OCI-M2 (cell line): Measurements from ENCODE around the gene ZCCHC3.
A peak's percentile ranks its signal among the peaks of the same experiment; 100 is the strongest.

ENCODE experiments used
- DNase-seq: peaks from one replicate; lab custom pipeline; 2025; ENCODE audit not compliant: unreplicated experiment; lab: John Stamatoyannopoulos, UW

Gene ZCCHC3

GRCh38 chr20:278607-279571 is 18.5 kb upstream of the ZCCHC3 start:
- DNase-seq = no peak

DNA sequence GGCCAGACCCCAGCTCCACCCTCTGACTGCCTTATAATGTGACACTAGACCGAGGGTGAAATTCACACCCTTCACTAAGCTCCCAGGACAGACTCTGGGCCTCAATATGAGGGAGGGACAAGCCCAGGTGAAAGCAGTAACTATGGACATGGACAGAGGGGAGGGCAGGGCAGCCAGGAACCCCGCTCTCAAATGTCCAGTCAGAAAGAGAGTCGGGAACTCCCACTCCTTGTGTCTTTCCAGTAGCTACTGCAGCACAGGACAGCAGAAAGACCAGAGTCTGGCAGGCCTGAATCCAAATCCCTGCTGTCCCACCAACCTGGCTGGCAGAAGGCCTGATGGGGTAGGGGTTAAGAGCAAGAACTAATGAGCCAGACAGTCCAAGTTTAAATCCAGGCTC is 13.2 kb upstream of the ZCCHC3 start:
- no peak for DNase-seq

DNA sequence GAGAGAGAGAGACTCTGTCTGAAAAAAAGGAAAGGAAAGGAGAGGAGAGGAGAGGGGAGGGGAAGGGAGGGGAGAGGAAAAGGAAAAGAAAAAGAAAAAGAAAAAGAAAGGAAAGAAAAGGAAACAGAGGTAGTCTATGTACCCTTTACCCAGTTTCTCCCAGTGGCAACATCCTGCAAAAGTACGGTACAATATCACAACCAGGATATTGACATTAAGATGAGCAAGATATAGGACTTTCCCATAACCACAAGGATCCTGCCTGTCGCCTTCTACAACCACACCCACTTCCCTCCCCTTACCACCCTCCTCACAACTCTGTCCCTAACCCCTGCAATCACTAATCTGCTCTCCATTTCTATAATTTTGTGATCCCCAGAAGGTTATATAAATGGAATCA is 10.9 kb upstream of the ZCCHC3 start:
- DNase-seq = no peak

DNA sequence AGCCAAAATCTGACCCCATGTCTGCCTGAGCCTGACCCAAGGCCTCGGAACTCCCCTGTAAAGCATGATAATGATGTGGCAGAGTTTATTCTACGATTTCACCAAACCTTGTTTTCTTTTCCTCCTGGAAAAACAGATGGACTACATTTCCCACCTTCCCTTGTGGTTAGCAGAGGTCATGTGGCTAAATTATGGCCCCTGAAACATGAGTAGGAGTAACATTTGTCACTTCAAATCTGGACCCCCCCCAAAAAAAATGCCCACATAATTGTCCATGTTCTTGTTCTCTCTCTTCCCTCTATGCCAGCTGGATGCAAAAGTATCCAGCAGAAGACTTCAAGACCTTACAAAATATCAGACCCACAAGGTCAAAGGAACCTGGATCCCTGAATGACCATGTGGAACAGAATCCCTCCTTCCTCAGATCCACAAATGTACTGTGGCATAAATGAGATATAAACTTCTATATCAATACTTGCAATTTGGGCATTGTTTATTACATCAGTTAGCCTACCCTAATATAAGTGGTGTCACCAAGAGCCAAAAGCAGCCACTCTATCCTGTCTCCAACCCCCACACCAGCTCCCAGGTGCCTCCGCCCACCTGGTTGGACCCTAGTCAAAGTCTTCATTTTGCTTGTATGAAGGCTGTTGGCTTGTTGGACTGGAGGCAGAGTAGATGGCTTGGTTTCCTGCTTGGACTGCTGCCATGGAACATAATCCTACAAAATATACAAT is 8.2 kb upstream of the ZCCHC3 start:
- DNase-seq = no peak

GRCh38 chr20:289693-290083 is 7.7 kb upstream of the ZCCHC3 start:
- DNase-seq = no peak

- peak; percentile 82 for DNase-seq
These were observed 7.1 kb upstream of the ZCCHC3 start, which contains the start of gene C20orf96 for GRCh38 chr20:290084-290831. Gene C20orf96, minus strand, starts transcription at chr20:290750. Its CDS starts 140 bp downstream, at chr20:290610.

- DNase-seq = no peak
These were observed 2.8 kb upstream of the ZCCHC3 start for GRCh38 chr20:294602-295001.

- DNase-seq = no peak
These were observed 1.6 kb upstream of the ZCCHC3 start for GRCh38 chr20:295804-296203.

DNA sequence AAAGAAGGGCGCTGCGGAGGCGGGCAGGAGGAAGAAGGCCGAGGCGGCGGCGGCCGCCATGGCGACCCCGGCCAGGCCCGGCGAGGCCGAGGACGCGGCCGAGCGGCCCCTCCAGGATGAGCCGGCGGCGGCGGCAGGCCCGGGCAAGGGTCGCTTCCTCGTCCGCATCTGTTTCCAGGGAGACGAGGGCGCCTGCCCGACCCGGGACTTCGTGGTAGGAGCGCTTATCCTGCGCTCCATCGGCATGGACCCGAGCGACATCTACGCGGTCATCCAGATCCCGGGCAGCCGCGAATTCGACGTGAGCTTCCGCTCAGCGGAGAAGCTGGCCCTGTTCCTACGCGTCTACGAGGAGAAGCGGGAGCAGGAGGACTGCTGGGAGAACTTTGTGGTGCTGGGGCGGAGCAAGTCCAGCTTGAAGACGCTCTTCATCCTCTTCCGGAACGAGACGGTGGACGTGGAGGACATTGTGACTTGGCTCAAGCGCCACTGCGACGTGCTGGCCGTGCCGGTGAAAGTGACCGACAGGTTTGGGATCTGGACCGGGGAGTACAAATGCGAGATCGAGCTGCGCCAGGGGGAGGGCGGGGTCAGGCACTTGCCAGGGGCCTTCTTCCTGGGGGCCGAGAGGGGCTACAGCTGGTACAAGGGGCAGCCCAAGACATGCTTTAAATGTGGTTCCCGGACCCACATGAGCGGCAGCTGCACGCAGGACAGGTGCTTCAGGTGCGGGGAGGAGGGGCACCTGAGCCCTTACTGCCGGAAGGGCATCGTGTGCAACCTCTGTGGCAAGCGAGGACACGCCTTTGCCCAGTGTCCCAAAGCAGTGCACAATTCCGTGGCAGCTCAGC is 780 bp downstream of the ZCCHC3 start:
- no peak for DNase-seq

DNA sequence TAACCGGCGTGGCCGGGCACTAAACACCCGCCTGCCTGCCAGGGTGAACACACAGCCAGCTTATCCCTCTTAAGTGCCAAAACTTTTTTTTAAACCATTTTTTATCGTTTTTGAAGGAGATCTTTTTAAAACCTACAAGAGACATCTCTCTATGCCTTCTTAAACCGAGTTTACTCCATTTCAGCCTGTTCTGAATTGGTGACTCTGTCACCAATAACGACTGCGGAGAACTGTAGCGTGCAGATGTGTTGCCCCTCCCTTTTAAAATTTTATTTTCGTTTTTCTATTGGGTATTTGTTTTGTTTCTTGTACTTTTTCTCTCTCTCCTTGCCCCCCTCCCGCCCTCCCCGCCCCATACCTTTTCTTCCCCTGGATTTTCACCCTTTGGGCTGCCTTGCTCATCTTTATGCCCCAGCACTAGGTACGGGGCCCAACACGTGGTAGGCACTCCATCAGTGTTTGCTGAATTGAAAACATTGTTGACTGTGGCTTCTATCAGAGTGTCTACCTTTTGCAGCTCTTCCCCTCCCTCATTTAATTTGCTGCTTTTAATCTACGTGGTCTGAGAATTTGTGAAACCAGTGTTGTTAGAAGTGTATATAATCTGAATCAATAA is 1.5 kb downstream of the ZCCHC3 start:
- no peak for DNase-seq

- DNase-seq = no peak
These were observed 3.1 kb downstream of the ZCCHC3 start for GRCh38 chr20:300345-300990.

DNA sequence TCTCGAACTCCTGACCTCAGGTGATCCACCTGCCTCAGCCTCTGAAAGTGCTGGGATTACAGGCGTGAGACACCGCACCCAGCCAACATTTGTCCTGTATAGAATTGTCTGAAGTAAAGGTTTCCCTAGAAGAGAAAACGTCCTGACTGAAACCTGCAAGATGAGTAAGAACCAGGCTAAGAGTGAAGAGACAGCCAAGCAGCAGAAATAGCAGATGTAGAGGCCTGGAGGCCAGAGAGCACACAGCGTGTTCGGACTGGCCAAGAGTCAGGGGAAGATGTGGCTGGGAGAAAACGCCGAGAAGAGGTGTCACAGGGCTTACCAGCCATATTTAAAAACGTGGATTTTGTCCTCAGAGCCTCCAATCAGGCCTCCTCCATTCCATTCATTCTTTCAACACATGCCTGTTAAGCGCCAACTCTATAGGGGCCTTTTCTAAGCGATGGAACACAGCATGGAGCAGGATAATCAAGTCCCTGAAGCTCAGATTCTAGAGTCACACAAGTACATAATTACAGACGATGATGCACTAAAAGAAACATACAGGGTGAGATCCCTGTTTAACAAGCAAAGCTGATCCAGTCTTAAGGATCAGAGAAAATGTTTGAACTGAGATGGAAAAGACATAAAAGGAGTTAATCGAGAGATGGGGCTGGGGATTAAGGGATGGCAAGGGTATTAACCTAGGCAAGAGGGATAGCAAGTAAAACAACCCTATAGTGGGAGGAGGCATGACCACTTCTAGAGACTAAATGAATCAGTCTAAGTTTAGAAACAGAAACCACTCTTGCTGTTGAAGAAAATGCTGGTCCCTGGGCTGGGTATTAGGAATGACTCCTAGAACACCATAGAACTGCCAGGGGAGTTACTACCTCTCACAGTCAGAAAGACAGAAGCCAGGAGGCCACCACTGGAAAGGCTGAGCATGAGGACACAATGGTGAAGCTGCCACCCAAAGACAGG is 4.8 kb downstream of the ZCCHC3 start:
- DNase-seq = no peak

DNA sequence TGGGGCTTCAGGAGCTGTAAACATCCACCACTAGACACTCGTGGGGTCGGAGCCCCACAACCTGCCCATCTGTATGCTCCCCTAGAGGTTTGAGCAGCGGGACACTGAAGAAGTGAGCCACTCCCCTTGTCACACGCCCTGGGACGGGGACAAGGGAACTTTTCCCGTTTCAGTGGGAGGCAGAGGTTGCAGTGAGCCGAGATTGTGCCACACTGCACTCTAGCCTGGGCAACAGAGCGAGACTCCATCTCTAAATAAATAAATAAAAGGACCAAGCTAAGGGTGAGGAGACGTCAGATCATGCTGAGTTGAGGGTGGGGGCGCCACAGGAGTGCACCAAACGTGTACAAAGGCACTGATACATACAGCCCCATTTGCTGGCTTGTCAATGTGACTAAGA is 8.4 kb downstream of the ZCCHC3 start:
- no peak for DNase-seq

DNA sequence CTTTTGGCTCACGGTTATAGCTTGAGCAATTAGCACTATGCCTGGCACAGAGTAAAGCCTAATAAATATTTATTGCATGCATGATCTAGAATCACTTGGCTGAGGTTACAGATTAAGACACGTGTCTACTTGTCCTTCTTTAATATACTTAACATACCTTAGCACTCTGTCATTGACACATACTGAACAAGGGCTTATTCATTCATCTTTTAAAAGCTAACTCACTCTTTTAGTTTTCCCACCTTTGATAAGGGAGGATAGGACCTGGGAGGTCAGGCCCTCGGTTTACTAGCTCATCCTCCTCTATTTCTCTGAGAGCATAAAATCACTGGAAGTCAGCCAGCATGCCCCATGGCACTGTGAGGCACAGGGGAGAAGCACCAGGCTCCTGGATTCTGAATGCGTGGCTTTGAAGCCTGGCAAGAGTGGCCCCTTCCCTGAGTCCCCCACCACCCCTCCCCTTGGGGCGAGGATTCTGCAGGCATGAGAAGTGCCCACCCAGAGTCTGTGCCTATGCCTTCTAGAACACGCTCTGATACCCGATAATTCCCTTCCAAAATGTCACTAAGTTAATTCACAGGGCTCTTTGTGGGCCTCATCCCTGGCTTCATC is 11.2 kb downstream of the ZCCHC3 start:
- DNase-seq = no peak

- no peak for DNase-seq
These were observed 12.0 kb downstream of the ZCCHC3 start for GRCh38 chr20:309306-309840.

DNA sequence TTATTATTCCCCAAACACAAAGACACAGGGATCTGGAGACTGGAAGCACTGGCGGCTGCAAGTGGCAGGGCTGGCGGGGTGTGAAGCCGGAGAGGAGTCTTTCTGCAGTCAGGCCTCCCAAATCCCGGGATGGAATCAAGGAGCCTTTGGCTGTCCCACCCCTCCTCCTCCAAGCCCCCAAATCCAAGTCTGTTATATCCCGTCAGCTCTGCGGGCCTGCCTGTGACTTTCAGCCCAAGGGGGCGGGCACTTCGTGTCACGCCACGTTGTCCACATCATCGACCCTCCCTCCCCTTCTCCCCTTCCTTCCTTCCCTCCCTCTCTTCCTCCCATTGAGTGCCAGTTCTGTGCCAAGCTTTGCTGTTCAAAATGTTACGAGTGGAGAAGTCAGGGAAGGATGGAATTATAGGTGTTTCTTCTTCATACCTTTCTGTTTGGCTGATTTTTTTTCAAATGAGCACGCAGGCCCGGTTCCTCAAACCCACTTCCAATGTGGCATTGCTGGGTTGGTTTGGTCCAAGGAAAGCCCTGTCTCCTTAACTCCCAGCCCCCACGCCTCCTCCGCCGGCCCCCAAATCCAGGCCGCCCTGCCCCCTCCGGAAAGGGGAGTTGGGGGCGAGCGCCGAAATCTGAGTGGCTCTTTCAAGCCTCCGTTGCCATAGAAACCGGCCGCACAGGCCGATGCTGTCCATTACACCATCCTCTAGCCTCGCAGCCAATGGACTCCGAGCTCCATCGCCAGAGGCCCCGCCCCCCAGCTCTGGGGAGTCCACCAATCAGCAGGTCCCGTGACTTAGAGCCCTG is 12.7 kb downstream of the ZCCHC3 start:
- DNase-seq = no peak

DNA sequence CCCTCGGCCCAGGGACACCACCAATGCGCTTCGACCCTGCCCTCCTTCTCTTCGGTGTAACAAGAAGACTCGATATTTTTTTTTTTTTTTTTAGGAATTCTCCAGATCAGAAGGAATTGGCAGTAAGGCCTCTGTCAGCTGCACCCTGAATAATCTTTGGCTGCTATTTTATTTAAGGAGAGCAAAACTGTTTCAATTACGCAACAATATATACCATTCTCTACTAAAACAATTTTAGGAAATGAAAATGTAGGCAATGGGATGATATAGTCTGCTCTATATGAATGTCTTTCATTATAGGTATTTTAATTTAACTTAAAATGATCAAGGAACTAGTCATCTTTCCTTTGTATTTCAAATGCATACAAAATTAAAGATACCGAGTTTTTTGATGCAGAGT is 13.3 kb downstream of the ZCCHC3 start:
- DNase-seq = no peak
